ENCODE data around the gene UBE4A. TPM values are rescaled to one million over a fixed set of nuclear protein-coding genes. Genes with fewer than 3 reads are reported as not detected.

The UBE4A gene
- total and polyA plus RNA-seq, 2 donors (not counting 3 experiments of a cell fraction or from before 2014, with no cell fraction given): 13.3 to 40.2 TPM

- BruUV-seq (replicated peaks): no TSS peak
- Histone ChIP-seq H3K27me3 (ENCODE audit: control insufficient read depth in 2 of 2, insufficient read depth in 2 of 2, low read length in 2 of 2) (peaks cover 3 to 12% of the 10 kb centered on the region in 2 experiments), H3K4me1 (ENCODE audit: control insufficient read depth, extremely low read depth, insufficient read depth, low read length) (no peaks in the 10 kb centered on the region), H3K27ac (ENCODE audit: insufficient read depth, low read depth, low read length) (no peak overlapping the region), H4K20me1 (replicated peaks; ENCODE audit: control insufficient read depth, extremely low read depth, insufficient read depth, low read length) (no peaks in the 10 kb centered on the region), H3K9me1 (replicated peaks; ENCODE audit: control insufficient read depth, extremely low read depth, insufficient read depth, low read length) (no peaks in the 10 kb centered on the region), H2AFZ (ENCODE audit: low read depth, low read length) (no peak overlapping the region), H3K9me3 (replicated peaks; ENCODE audit: control insufficient read depth, insufficient read depth, low read length) (no peaks in the 10 kb centered on the region), H3K9ac (replicated peaks; ENCODE audit: extremely low read depth, insufficient read depth, low read length) (no peak overlapping the region), H3K4me2 (ENCODE audit: insufficient read depth, low read length) (no peak overlapping the region), H3K36me3 (ENCODE audit: control insufficient read depth in 2 of 2, extremely low read depth in 1 of 2, insufficient read depth in 2 of 2, low read length in 2 of 2) (no peaks in the 10 kb centered on the region), H3K4me3 (replicated peaks in 1 of 3; ENCODE audit: insufficient read depth in 1 of 3, low read depth in 1 of 3, low read length in 3 of 3) (no peak overlapping the region), H3K79me2 (ENCODE audit: control insufficient read depth, insufficient read depth, low read length) (no peaks in the 10 kb centered on the region)
- DNase-seq (ENCODE audit: low read depth, low spot score) (no peak), FAIRE-seq (no peak)
- CTCF ChIA-PET: no interaction called here
- dilution Hi-C loops (cut with MboI; ENCODE audit: extremely low pct_ligation_motif_present, low sequenced_read_pairs): no loop called here
- intact Hi-C loops (cut with micrococcal nuclease): no loop called here
- POLR2A ChIA-PET: no interaction called here
- TF ChIP-seq, protein P1, sequence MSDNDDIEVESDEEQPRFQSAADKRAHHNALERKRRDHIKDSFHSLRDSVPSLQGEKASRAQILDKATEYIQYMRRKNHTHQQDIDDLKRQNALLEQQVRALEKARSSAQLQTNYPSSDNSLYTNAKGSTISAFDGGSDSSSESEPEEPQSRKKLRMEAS (IDR thresholded peaks at IDR 0.05; ENCODE audit: insufficient read depth, insufficient read length): no peak
- TF ChIP-seq POLR2AphosphoS5 (IDR thresholded peaks at IDR 0.05; ENCODE audit: insufficient read depth, low read depth, low read length): no peak
- TF ChIP-seq, protein P2, sequence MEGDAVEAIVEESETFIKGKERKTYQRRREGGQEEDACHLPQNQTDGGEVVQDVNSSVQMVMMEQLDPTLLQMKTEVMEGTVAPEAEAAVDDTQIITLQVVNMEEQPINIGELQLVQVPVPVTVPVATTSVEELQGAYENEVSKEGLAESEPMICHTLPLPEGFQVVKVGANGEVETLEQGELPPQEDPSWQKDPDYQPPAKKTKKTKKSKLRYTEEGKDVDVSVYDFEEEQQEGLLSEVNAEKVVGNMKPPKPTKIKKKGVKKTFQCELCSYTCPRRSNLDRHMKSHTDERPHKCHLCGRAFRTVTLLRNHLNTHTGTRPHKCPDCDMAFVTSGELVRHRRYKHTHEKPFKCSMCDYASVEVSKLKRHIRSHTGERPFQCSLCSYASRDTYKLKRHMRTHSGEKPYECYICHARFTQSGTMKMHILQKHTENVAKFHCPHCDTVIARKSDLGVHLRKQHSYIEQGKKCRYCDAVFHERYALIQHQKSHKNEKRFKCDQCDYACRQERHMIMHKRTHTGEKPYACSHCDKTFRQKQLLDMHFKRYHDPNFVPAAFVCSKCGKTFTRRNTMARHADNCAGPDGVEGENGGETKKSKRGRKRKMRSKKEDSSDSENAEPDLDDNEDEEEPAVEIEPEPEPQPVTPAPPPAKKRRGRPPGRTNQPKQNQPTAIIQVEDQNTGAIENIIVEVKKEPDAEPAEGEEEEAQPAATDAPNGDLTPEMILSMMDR (IDR thresholded peaks at IDR 0.05; ENCODE audit: extremely low read depth in 1 of 2, insufficient read depth in 1 of 2, low read depth in 1 of 2, low read length in 2 of 2): no peak
- TF ChIP-seq JUN (IDR thresholded peaks at IDR 0.05; ENCODE audit: borderline replicate concordance, insufficient read depth, insufficient read length, low read depth): no peak
- TF ChIP-seq POLR2A (IDR thresholded peaks at IDR 0.05; ENCODE audit: low read depth, low read length): no peak
- TF ChIP-seq GATA2 (IDR thresholded peaks at IDR 0.05; ENCODE audit: insufficient read depth, insufficient read length, low read depth, low read length): no peak
- TF ChIP-seq EZH2 (IDR thresholded peaks at IDR 0.05; ENCODE audit: borderline replicate concordance, low read depth, low read length, severe bottlenecking): no peak
- TF ChIP-seq FOS (IDR thresholded peaks at IDR 0.05; ENCODE audit: borderline replicate concordance, insufficient read depth, low read length): no peak
- TF ChIP-seq MYC (IDR thresholded peaks at IDR 0.05; ENCODE audit: low read depth, low read length): no peak
Measured at GRCh38 chr11:118340449-118340848, 19.0 kb upstream of the UBE4A start.

All from endothelial cell of umbilical vein (primary cell).